Keratinocyte (primary cell): ENCODE results near the gene CACNA1C.

Experiments
- CTCF ChIP-seq, 3 experiments: IDR thresholded peaks in 1 of 3; conservative IDR thresholded peaks in 1 of 3; optimal IDR thresholded peaks in 1 of 3; 2 replicates in 2 of 3; 3 replicates in 1 of 3; pipeline versions ENCODE3 to v1.5.1; 2011; ENCODE audit warnings: low read length in 3 of 3, mild to moderate bottlenecking in 3 of 3, moderate library complexity in 2 of 3, control low read depth in 1 of 3, inconsistent platforms in 1 of 3; ENCODE audit not compliant: insufficient read depth in 2 of 3; ENCODE audit errors: extremely low read depth in 1 of 3
- EZH2 ChIP-seq: IDR thresholded peaks from one replicate; pipeline ENCODE4 v1.6.1; 2012; ENCODE audit warnings: inconsistent platforms, mild to moderate bottlenecking, low read length, moderate library complexity

- TF ChIP-seq CTCF (optimal IDR thresholded peaks at IDR 0.05 in 1 of 3, IDR thresholded peaks at IDR 0.05 in 1 of 3, conservative IDR thresholded peaks at IDR 0.05 in 1 of 3; ENCODE audit: extremely low read depth in 1 of 3, insufficient read depth in 2 of 3, low read length in 3 of 3): no peak
- no peak for TF ChIP-seq EZH2
These were observed 8.6 kb downstream of the CACNA1C start for GRCh38 chr12:2061402-2061801.
